Heart left ventricle (tissue), 13 donors: ENCODE measurements around the gene RALB.

Experiments used
- CTCF ChIP-seq, 12 donors: fragments of 200-600 bp; sonication (generic) in 4 of 12; IDR thresholded peaks; one replicate each; pipeline versions ENCODE4 v1.5.0 to v1.8.0; 2018 to 2022; ENCODE audit warnings: antibody characterized with exemption in 12 of 12, mild to moderate bottlenecking in 5 of 12
- POLR2A ChIP-seq, 2 donors: fragments of 450-650 bp; IDR thresholded peaks; one replicate each; pipeline ENCODE4 v1.6.1; 2017; ENCODE audit warnings: antibody characterized with exemption in 2 of 2, mild to moderate bottlenecking in 2 of 2, moderate library complexity in 2 of 2
- donor health status: ischemic (EF 13 %, LVEDD 7.1; RV severe dilation, severe dysfunction).
- donor health status: DM: no; HTN: yes; CAD: no.
- donor health status: DM: no; HTN: no; CAD: no.
- donor health status: ischemic (EF 25% LVEDD 6.9; RV normal size, moderate dysfunction).
- donor health status: ischemic (EF 25% LVEDD 5.7; RV mildly dilated, moderate dysfunction).
- donor health status: ischemic (EF 35%, LVEDD 5.7; RV mildly dilated, moderate dysfunction).
- donor health status: nonischemic (EF 11% LVEDD 7.7; RV severe dilation, severe dysfunction).
- donor health status: DM: yes; HTN: yes; CAD: no.
- donor health status: PGD.
- donor health status: ischemic (EF 29% LVEDD 5.4; RV normal size, mild dysfunction).
- donor health status: nonischemic (EF 23%, LVEDD 6.1; RV moderate dilation, normal function).

GRCh38 chr2:120229341-120229740 lies 23.3 kb upstream of the RALB start:
- TF ChIP-seq CTCF (IDR thresholded peaks at IDR 0.05) (no peak), POLR2A (IDR thresholded peaks at IDR 0.05) (no peak)
